Measurements from ENCODE around the gene FRMD4A.

GRCh38 chr10:13695588-13695987 is 635.1 kb downstream of the FRMD4A start:
- TF ChIP-seq, protein P1, sequence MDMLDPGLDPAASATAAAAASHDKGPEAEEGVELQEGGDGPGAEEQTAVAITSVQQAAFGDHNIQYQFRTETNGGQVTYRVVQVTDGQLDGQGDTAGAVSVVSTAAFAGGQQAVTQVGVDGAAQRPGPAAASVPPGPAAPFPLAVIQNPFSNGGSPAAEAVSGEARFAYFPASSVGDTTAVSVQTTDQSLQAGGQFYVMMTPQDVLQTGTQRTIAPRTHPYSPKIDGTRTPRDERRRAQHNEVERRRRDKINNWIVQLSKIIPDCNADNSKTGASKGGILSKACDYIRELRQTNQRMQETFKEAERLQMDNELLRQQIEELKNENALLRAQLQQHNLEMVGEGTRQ (IDR thresholded peaks at IDR 0.05; ENCODE audit: borderline replicate concordance, low read depth, low read length), result no peak
- TF ChIP-seq RAD21 (IDR thresholded peaks at IDR 0.05; ENCODE audit: low read length), result no peak
- TF ChIP-seq CTCF (IDR thresholded peaks at IDR 0.05), result no peak
- no peak for TF ChIP-seq EP300 (IDR thresholded peaks at IDR 0.05; ENCODE audit: borderline replicate concordance in 1 of 2, low read depth in 1 of 2, low read length in 1 of 2)
- no peak for TF ChIP-seq CHD2 (IDR thresholded peaks at IDR 0.05; ENCODE audit: low read length, partially characterized antibody)
